IMR-90 (cell line): ENCODE measurements around the gene CD79B. TPM values are rescaled to one million over a fixed set of nuclear protein-coding genes. Genes with fewer than 3 reads are reported as not detected.

ENCODE experiments used
- ATAC-seq: fragments of 200-7000 bp; cut with Tn5 transposase; 2 replicates; pipeline ENCODE4 v1.9.1; 2020; ENCODE audit warnings: low read depth, mild to moderate bottlenecking, moderate library complexity
- BruUV-seq: library from RNA; stranded (reverse); fragments of 400-500 nt; replicated peaks from 2 replicates; lab custom pipeline; 2021; lab: Mats Ljungman, UMichigan
- CTCF ChIA-PET: fragments of 300-600 bp; formaldehyde crosslinking; extraction: SDS; loops from one replicate; lab custom pipeline; 2021; ENCODE audit warnings: antibody characterized with exemption; lab: Yijun Ruan, JAX
- POLR2A ChIA-PET: fragments of 300-600 bp; sonication (Branson Sonifier 250); formaldehyde crosslinking; loops from one replicate; lab custom pipeline; 2022; ENCODE audit warnings: antibody characterized with exemption; ENCODE audit not compliant: unreplicated experiment; lab: Charles Lee
- DNase-seq: peaks from one replicate; pipeline ENCODE4 v3.0.0; 2013
- H2AFZ ChIP-seq: replicated peaks from 2 replicates; pipeline ENCODE3; 2013; ENCODE audit warnings: low read length, mild to moderate bottlenecking; ENCODE audit not compliant: poor library complexity
- H2AK5ac ChIP-seq: 2 replicates; pipeline ENCODE4 v1.6.1; 2013; ENCODE audit warnings: low read depth, low read length, inconsistent platforms
- H2AK9ac ChIP-seq: replicated peaks from 2 replicates; pipeline ENCODE3; 2013; ENCODE audit warnings: mild to moderate bottlenecking, low read depth, low read length, moderate library complexity; ENCODE audit not compliant: poor library complexity
- H2BK120ac ChIP-seq: 2 replicates; pipeline ENCODE4 v1.6.1; 2013; ENCODE audit warnings: low read depth, low read length, inconsistent platforms
- H2BK15ac ChIP-seq: 3 replicates; pipeline ENCODE4 v1.6.1; 2013; ENCODE audit warnings: low read depth, low read length, inconsistent platforms
- H2BK20ac ChIP-seq: 2 replicates; pipeline ENCODE4 v1.6.1; 2013; ENCODE audit warnings: low read depth, mild to moderate bottlenecking, inconsistent platforms, low read length, moderate library complexity
- H2BK5ac ChIP-seq: 2 replicates; pipeline ENCODE4 v1.6.1; 2013; ENCODE audit warnings: mild to moderate bottlenecking, low read depth, low read length, inconsistent platforms; ENCODE audit not compliant: poor library complexity, severe bottlenecking
- H3K14ac ChIP-seq: replicated peaks from 2 replicates; pipeline ENCODE4 v1.6.1; 2013; ENCODE audit warnings: low read depth, low read length, inconsistent platforms
- H3K18ac ChIP-seq: 2 replicates; pipeline ENCODE4 v1.6.1; 2013; ENCODE audit warnings: low read depth, low read length, control low read depth
- H3K23ac ChIP-seq: 2 replicates; pipeline ENCODE4 v1.6.1; 2013; ENCODE audit warnings: low read depth, low read length, inconsistent platforms
- H3K27ac ChIP-seq: 2 replicates; pipeline ENCODE4 v1.5.1; 2013; ENCODE audit warnings: mild to moderate bottlenecking, control low read depth, low read length; ENCODE audit not compliant: insufficient read depth
- H3K27me3 ChIP-seq: 2 replicates; pipeline ENCODE4 v1.6.1; 2013; ENCODE audit warnings: low read length; ENCODE audit not compliant: control insufficient read depth, insufficient read depth
- H3K36me3 ChIP-seq: 2 replicates; pipeline ENCODE4 v1.6.1; 2013; ENCODE audit warnings: low read length, mixed read lengths; ENCODE audit not compliant: control insufficient read depth, insufficient read depth
- H3K4ac ChIP-seq: 2 replicates; pipeline ENCODE4 v1.6.1; 2013; ENCODE audit warnings: low read depth, low read length, inconsistent platforms
- H3K4me1 ChIP-seq: 2 replicates; pipeline ENCODE4 v1.6.1; 2013; ENCODE audit warnings: low read length, mixed read lengths; ENCODE audit not compliant: control insufficient read depth, insufficient read depth
- H3K4me2 ChIP-seq: 2 replicates; pipeline ENCODE4 v1.6.1; 2013; ENCODE audit warnings: low read depth, mild to moderate bottlenecking, control low read depth, low read length, moderate library complexity
- H3K4me3 ChIP-seq: 2 replicates; pipeline ENCODE4 v1.5.1; 2013; ENCODE audit warnings: low read depth, mild to moderate bottlenecking, control low read depth, low read length, moderate library complexity; ENCODE audit not compliant: insufficient read depth
- H3K56ac ChIP-seq: 2 replicates; pipeline ENCODE4 v1.6.1; 2013; ENCODE audit warnings: low read length, inconsistent platforms; ENCODE audit not compliant: insufficient read depth; ENCODE audit errors: extremely low read depth
- H3K79me1 ChIP-seq, 2 experiments: 2 replicates each; pipeline ENCODE4 v1.6.1; 2013; ENCODE audit warnings: low read length in 2 of 2, inconsistent platforms in 1 of 2, low read depth in 1 of 2
- H3K9ac ChIP-seq: 2 replicates; pipeline ENCODE4 v1.6.1; 2013; ENCODE audit warnings: low read depth, low read length, control low read depth
- H3K9me1 ChIP-seq: 2 replicates; pipeline ENCODE4 v1.6.1; 2013; ENCODE audit warnings: low read length, inconsistent platforms; ENCODE audit not compliant: insufficient read depth
- H3K9me3 ChIP-seq: 2 replicates; pipeline ENCODE4 v1.6.1; 2013; ENCODE audit warnings: low read length; ENCODE audit not compliant: control insufficient read depth, insufficient read depth
- H4K20me1 ChIP-seq: 2 replicates; pipeline ENCODE4 v1.6.1; 2013; ENCODE audit warnings: low read length, inconsistent platforms; ENCODE audit not compliant: insufficient read depth
- H4K5ac ChIP-seq: 2 replicates; pipeline ENCODE4 v1.6.1; 2013; ENCODE audit warnings: mild to moderate bottlenecking, low read depth, low read length, control low read depth
- H4K8ac ChIP-seq, 2 experiments: 2 replicates each; pipeline ENCODE4 v1.6.1; 2013; ENCODE audit warnings: low read depth in 2 of 2, low read length in 2 of 2, control low read depth in 1 of 2, inconsistent platforms in 1 of 2
- H4K91ac ChIP-seq: 2 replicates; pipeline ENCODE4 v1.6.1; 2013; ENCODE audit warnings: low read depth, low read length, inconsistent platforms; ENCODE audit not compliant: insufficient read depth
- BHLHE40 ChIP-seq: fragments of 150-350 bp; IDR thresholded peaks from 2 replicates; pipeline ENCODE4 v1.6.1; 2016; ENCODE audit warnings: mild to moderate bottlenecking, low read depth, low read length
- CEBPB ChIP-seq: IDR thresholded peaks from 2 replicates; pipeline ENCODE4 v1.6.1; 2012; ENCODE audit warnings: low read depth, low read length, improper control_type of control experiment
- CHD1 ChIP-seq: IDR thresholded peaks from 2 replicates; pipeline ENCODE4 v1.6.1; 2012; ENCODE audit warnings: low read depth, low read length, improper control_type of control experiment
- FOS ChIP-seq: fragments of 150-350 bp; IDR thresholded peaks from 2 replicates; pipeline ENCODE4 v1.6.1; 2016; ENCODE audit warnings: low read depth, low read length
- MAFK ChIP-seq: IDR thresholded peaks from 2 replicates; pipeline ENCODE4 v1.6.1; 2012; ENCODE audit warnings: low read depth, low read length, improper control_type of control experiment
- MAZ ChIP-seq: IDR thresholded peaks from 2 replicates; pipeline ENCODE4 v1.6.1; 2012; ENCODE audit warnings: low read depth, mild to moderate bottlenecking, low read length, improper control_type of control experiment, moderate library complexity, borderline replicate concordance
- MXI1 ChIP-seq: IDR thresholded peaks from 2 replicates; pipeline ENCODE4 v1.6.1; 2012; ENCODE audit warnings: low read depth, mild to moderate bottlenecking, low read length, moderate library complexity, borderline replicate concordance
- NFE2L2 ChIP-seq: fragments of 150-350 bp; IDR thresholded peaks from 2 replicates; pipeline ENCODE4 v1.6.1; 2016; ENCODE audit warnings: low read depth, mild to moderate bottlenecking, low read length
- POLR2A ChIP-seq: IDR thresholded peaks from 2 replicates; pipeline ENCODE4 v1.6.1; 2012; ENCODE audit warnings: mild to moderate bottlenecking, low read depth, low read length
- RAD21 ChIP-seq: IDR thresholded peaks from 2 replicates; pipeline ENCODE4 v1.6.1; 2012; ENCODE audit warnings: low read length, improper control_type of control experiment
- RCOR1 ChIP-seq: IDR thresholded peaks from 2 replicates; pipeline ENCODE4 v1.6.1; 2012; ENCODE audit warnings: mild to moderate bottlenecking, low read length, improper control_type of control experiment; ENCODE audit not compliant: insufficient replicate concordance
- RFX5 ChIP-seq: IDR thresholded peaks from 2 replicates; pipeline ENCODE4 v1.8.0; 2012; ENCODE audit warnings: low read depth, mild to moderate bottlenecking, low read length, moderate library complexity
- SMC3 ChIP-seq: fragments of 150-350 bp; IDR thresholded peaks from 2 replicates; pipeline ENCODE4 v1.6.1; 2016; ENCODE audit warnings: low read depth, mild to moderate bottlenecking, antibody characterized with exemption, low read length, moderate library complexity
- WGBS, 2 experiments: methylation state at CpG; one replicate each; pipeline versions ENCODE4 v1.1.5 to v1.1.7; 2013; ENCODE audit warnings: missing lambda C conversion rate in 2 of 2; ENCODE audit not compliant: insufficient read length in 1 of 2; ENCODE audit errors: extremely low coverage in 2 of 2; 5-methylcytosine and 5-hydroxymethylcytosine counted together
- dilution Hi-C: fragments of 300-500 bp; cut with HindIII; formaldehyde crosslinking; loops from one replicate; pipeline ENCODE4 v1.14.3; 2018; ENCODE audit warnings: low sequenced_read_pairs; ENCODE audit not compliant: unreplicated experiment
- in situ Hi-C: fragments of 300-500 bp; cut with MboI; formaldehyde crosslinking; loops from 3 replicates; pipeline ENCODE4 v1.14.3; 2019; ENCODE audit warnings: low sequenced_read_pairs, inconsistent platforms, mixed read lengths
- intact Hi-C: fragments of 100-400 bp; cut with micrococcal nuclease; formaldehyde crosslinking; loops from 2 replicates; pipeline ENCODE4 v1.10.0; 2022
- polyA plus RNA-seq, 3 experiments: library from polyadenylated mRNA; depleted of rRNA; stranded (reverse); fragments of >200 nt; gene quantifications; 2 replicates each; pipeline ENCODE4 v1.2.3, GENCODE V29; 2012; ENCODE audit warnings: low replicate concordance in 1 of 3
- total RNA-seq: library from RNA; depleted of rRNA; stranded (reverse); fragments of >200 nt; gene quantifications from 2 replicates; pipeline ENCODE4 v1.2.3, GENCODE V29; 2012
- TF ChIP-seq, protein P1 (sequence below): fragments of 150-350 bp; IDR thresholded peaks from 2 replicates; pipeline ENCODE4 v1.6.1; 2016; ENCODE audit warnings: low read depth, mild to moderate bottlenecking, low read length, moderate library complexity, borderline replicate concordance
- TF ChIP-seq, protein P2 (sequence below): fragments of 150-350 bp; IDR thresholded peaks from 2 replicates; pipeline ENCODE4 v1.6.1; 2017; ENCODE audit warnings: mild to moderate bottlenecking, antibody characterized with exemption, low read length, low read depth
- TF ChIP-seq, protein P3 (sequence below): conservative IDR thresholded peaks from 2 replicates; pipeline ENCODE4 v1.5.1; 2012; ENCODE audit warnings: mild to moderate bottlenecking, low read depth, low read length, improper control_type of control experiment

The CD79B gene
- total and polyA plus RNA-seq, 2 of the 4 experiments (the other 2 are of a cell fraction) = not detected

DNA sequence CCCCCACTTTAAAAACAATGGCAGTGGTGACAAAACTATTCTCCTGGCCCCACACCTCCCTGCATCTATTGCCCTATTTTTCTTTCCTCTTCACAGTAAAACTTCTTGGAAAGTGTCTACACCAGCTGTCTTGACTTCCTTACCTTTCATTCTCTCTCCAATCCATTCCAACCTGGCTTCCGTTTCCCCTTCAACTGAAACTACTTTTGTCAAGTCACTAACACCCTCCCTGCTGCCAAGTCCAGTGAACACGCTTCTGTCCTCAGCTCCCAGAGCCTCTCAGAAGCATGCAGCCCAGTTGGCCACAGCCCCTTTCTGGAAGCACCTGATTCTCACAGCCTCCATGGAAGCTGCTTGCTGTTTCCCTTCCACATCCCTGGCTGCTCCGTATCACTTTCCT, 44.6 kb upstream of the CD79B start:
- Histone ChIP-seq H3K9me3 (no peaks in the 10 kb centered on the region), H3K27ac (no peak overlapping the region), H4K20me1 (peaks cover 3% of the 10 kb centered on the region; the same call in 1 of the 2 replicates), H2BK15ac (no peak overlapping the region), H3K4me1 (peaks cover 10% of the 10 kb centered on the region), H3K18ac (no peak overlapping the region), H2BK20ac (no peak overlapping the region), H2BK120ac (no peak overlapping the region), H2AFZ (peak overlapping the region; percentile 49), H2AK5ac (no peak overlapping the region), H3K56ac (no peak overlapping the region), H4K5ac (no peak overlapping the region), H4K91ac (no peak overlapping the region), H3K79me1 (no peaks in the 10 kb centered on the region), H3K9ac (no peak overlapping the region), H3K4ac (no peak overlapping the region), H4K8ac (no peak overlapping the region), H3K27me3 (peaks cover 4% of the 10 kb centered on the region; the same call in 1 of the 2 replicates), H3K4me2 (no peak overlapping the region), H3K23ac (no peak overlapping the region), H3K14ac (no peak overlapping the region), H2BK5ac (no peak overlapping the region), H3K36me3 (no peaks in the 10 kb centered on the region), H3K9me1 (peaks cover 11% of the 10 kb centered on the region), H2AK9ac (no peak overlapping the region), H3K4me3 (no peak overlapping the region)
- in situ Hi-C loops = no loop called here
- intact Hi-C loops = no loop called here
- dilution Hi-C loops = no loop called here
- BruUV-seq = no TSS peak
- no peak for ATAC-seq
- no peak for DNase-seq
- ChIA-PET CTCF (interaction anchor here (0.9 kb wide), 1 partner anchor 8 kb away, joined by 3 read pairs; no protein-coding TSS in a partner anchor), POLR2A (no interaction called here)
- WGBS, 2 experiments = 63% methylated on average over 2 of the region's 3 CpGs; no CpG with 5 or more reads in 1 of the 2 experiments
- TF ChIP-seq RFX5 (no peak), MAFK (no peak), MAZ (no peak), FOS (no peak), BHLHE40 (no peak), RCOR1 (no peak), CHD1 (no peak), CEBPB (no peak), RAD21 (no peak), NFE2L2 (no peak), SMC3 (no peak), MXI1 (no peak), POLR2A (no peak)
- TF ChIP-seq, protein P1, sequence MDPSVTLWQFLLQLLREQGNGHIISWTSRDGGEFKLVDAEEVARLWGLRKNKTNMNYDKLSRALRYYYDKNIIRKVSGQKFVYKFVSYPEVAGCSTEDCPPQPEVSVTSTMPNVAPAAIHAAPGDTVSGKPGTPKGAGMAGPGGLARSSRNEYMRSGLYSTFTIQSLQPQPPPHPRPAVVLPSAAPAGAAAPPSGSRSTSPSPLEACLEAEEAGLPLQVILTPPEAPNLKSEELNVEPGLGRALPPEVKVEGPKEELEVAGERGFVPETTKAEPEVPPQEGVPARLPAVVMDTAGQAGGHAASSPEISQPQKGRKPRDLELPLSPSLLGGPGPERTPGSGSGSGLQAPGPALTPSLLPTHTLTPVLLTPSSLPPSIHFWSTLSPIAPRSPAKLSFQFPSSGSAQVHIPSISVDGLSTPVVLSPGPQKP = no peak
- TF ChIP-seq, protein P2, sequence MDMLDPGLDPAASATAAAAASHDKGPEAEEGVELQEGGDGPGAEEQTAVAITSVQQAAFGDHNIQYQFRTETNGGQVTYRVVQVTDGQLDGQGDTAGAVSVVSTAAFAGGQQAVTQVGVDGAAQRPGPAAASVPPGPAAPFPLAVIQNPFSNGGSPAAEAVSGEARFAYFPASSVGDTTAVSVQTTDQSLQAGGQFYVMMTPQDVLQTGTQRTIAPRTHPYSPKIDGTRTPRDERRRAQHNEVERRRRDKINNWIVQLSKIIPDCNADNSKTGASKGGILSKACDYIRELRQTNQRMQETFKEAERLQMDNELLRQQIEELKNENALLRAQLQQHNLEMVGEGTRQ = no peak
- TF ChIP-seq, protein P3, sequence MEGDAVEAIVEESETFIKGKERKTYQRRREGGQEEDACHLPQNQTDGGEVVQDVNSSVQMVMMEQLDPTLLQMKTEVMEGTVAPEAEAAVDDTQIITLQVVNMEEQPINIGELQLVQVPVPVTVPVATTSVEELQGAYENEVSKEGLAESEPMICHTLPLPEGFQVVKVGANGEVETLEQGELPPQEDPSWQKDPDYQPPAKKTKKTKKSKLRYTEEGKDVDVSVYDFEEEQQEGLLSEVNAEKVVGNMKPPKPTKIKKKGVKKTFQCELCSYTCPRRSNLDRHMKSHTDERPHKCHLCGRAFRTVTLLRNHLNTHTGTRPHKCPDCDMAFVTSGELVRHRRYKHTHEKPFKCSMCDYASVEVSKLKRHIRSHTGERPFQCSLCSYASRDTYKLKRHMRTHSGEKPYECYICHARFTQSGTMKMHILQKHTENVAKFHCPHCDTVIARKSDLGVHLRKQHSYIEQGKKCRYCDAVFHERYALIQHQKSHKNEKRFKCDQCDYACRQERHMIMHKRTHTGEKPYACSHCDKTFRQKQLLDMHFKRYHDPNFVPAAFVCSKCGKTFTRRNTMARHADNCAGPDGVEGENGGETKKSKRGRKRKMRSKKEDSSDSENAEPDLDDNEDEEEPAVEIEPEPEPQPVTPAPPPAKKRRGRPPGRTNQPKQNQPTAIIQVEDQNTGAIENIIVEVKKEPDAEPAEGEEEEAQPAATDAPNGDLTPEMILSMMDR = no peak
